Testis (tissue), 5 donors: ENCODE results near the gene NOD2. TPM values are rescaled to one million over a fixed set of nuclear protein-coding genes. Genes with fewer than 3 reads are reported as not detected.
A peak's percentile ranks its signal among the peaks of the same experiment; 100 is the strongest.

Experiments
- DNase-seq: peaks from one replicate; pipeline ENCODE4 v3.0.0-alpha.2; 2019
- H3K27ac ChIP-seq, 2 donors: fragments of 200-600 bp; sonication (generic); one replicate each; pipeline ENCODE4 v1.5.1; 2019
- H3K27me3 ChIP-seq: fragments of 200-600 bp; sonication (generic); one replicate; pipeline ENCODE4 v1.5.1; 2019
- H3K36me3 ChIP-seq: fragments of 200-600 bp; sonication (generic); one replicate; pipeline ENCODE4 v1.5.1; 2017; ENCODE audit warnings: low read depth; ENCODE audit errors: missing control alignments
- H3K4me1 ChIP-seq: fragments of 200-600 bp; sonication (generic); one replicate; pipeline ENCODE4 v1.5.1; 2019
- H3K4me3 ChIP-seq, 2 donors: fragments of 200-600 bp; sonication (generic); one replicate each; pipeline ENCODE4 v1.5.1; 2017 to 2019
- H3K9me3 ChIP-seq: fragments of 200-600 bp; sonication (generic); one replicate; pipeline ENCODE4 v1.5.1; 2017
- CTCF ChIP-seq, 3 experiments: fragments of 450-650 bp in 2 of 3; fragments of 200-600 bp in 1 of 3; sonication (generic) in 1 of 3; IDR thresholded peaks; one replicate each; pipeline ENCODE4 v1.5.1; 2016 to 2019; ENCODE audit warnings: antibody characterized with exemption in 3 of 3, mild to moderate bottlenecking in 2 of 3, moderate library complexity in 1 of 3
- POLR2A ChIP-seq: fragments of 450-650 bp; IDR thresholded peaks from one replicate; pipeline ENCODE4 v1.6.1; 2017; ENCODE audit warnings: antibody characterized with exemption, mild to moderate bottlenecking, moderate library complexity
- WGBS, 2 donors: methylation state at CpG; one replicate each; pipeline ENCODE4 v1.1.5; 2018; 5-methylcytosine and 5-hydroxymethylcytosine counted together
- intact Hi-C: fragments of 100-400 bp; cut with DNase I; formaldehyde crosslinking; loops from one replicate; pipeline ENCODE4 v1.15.1; 2023; ENCODE audit warnings: low total_unique reads
- long read RNA-seq, 2 donors: transcript quantifications; one replicate each; lab custom pipeline, GENCODE V29; 2026
- polyA plus RNA-seq: library from polyadenylated mRNA; stranded (reverse); fragments of 350-450 nt; fragmentation: Illumina TruSeq; extraction: RNeasy Lipid Tissue Mini Kit (QIAGEN cat#74804); gene quantifications from one replicate; pipeline ENCODE4 v1.2.3, GENCODE V29; 2014; ENCODE audit warnings: low read depth, low replicate concordance; ENCODE audit not compliant: insufficient read depth
- total RNA-seq, 2 donors: library from RNA; depleted of rRNA; stranded (reverse); fragments of >200 nt; gene quantifications; one replicate each; pipeline ENCODE4 v1.2.3, GENCODE V29; 2016

NOD2 gene
- total RNA-seq = 1 to 10 TPM; 1.6 to 4.1 TPM
- polyA plus RNA-seq = 1.7 TPM
- long read RNA-seq, donor 1 = 0 reads
- long read RNA-seq, donor 2, partial matches to known transcripts = 0 of 1 reads
- long read RNA-seq, donor 2, other reads (novel, unspliced or antisense) = 0 of 1 reads

GRCh38 chr16:50692999-50693781 is at the start of gene NOD2:
Gene NOD2, plus strand, starts transcription at chr16:50693606. Its CDS starts 5,890 bp downstream, at chr16:50699496.
- intact Hi-C loops = no loop called here
- 14 to 16% methylated on average over 28 to 32 of the region's 56 CpGs for WGBS, 2 donors
- no peak within 1 kb of the TSS for H3K27ac ChIP-seq
- peak within 1 kb of the TSS; percentile 39 to 45 for H3K4me3 ChIP-seq
- TF ChIP-seq POLR2A = no peak
- H3K9me3 ChIP-seq = no peaks in the 10 kb centered on the region
- H3K27me3 ChIP-seq = no peaks in the 10 kb centered on the region
- peaks cover 13% of the 10 kb centered on the region for H3K4me1 ChIP-seq
- H3K36me3 ChIP-seq = no peaks in the 10 kb centered on the region
- DNase-seq = no peak

GRCh38 chr16:50644245-50644644 is 49.2 kb upstream of the NOD2 start:
- TF ChIP-seq POLR2A (no peak), CTCF (IDR thresholded peaks at IDR 0.05) (no peak)
- Histone ChIP-seq H3K9me3 (no peaks in the 10 kb centered on the region), H3K36me3 (no peaks in the 10 kb centered on the region), H3K4me3 (no peak overlapping the region), H3K4me1 (no peaks in the 10 kb centered on the region), H3K27ac (no peak overlapping the region), H3K27me3 (no peaks in the 10 kb centered on the region)
- intact Hi-C loops = no loop called here
- DNase-seq = no peak
- 86 to 90% methylated on average over 4 to 5 of the region's 5 CpGs for WGBS, 2 donors

GRCh38 chr16:50644729-50645128 is 48.7 kb upstream of the NOD2 start:
- 49 to 50% methylated on average over 6 of the region's 6 CpGs for WGBS, 2 donors
- no peaks in the 10 kb centered on the region for H3K36me3 ChIP-seq
- TF ChIP-seq CTCF (IDR thresholded peaks at IDR 0.05) (peak in 2 of 3 experiments; percentile 21 to 28), POLR2A (no peak)
- no peak overlapping the region for H3K4me3 ChIP-seq
- H3K4me1 ChIP-seq = no peaks in the 10 kb centered on the region
- H3K27me3 ChIP-seq = no peaks in the 10 kb centered on the region
- intact Hi-C loops = no loop called here
- peak; percentile 42 for DNase-seq
- no peak overlapping the region for H3K27ac ChIP-seq
- no peaks in the 10 kb centered on the region for H3K9me3 ChIP-seq

GRCh38 chr16:50645563-50646220 is 47.7 kb upstream of the NOD2 start:
- H3K27me3 ChIP-seq = no peaks in the 10 kb centered on the region
- 73 to 74% methylated on average over 20 of the region's 20 CpGs for WGBS, 2 donors
- intact Hi-C loops = no loop called here
- H3K4me1 ChIP-seq = no peaks in the 10 kb centered on the region
- no peaks in the 10 kb centered on the region for H3K36me3 ChIP-seq
- H3K27ac ChIP-seq = no peak overlapping the region
- no peak overlapping the region for H3K4me3 ChIP-seq
- H3K9me3 ChIP-seq = no peaks in the 10 kb centered on the region
- TF ChIP-seq POLR2A (no peak), CTCF (IDR thresholded peaks at IDR 0.05) (no peak)
- no peak for DNase-seq

- H3K9me3 ChIP-seq = no peaks in the 10 kb centered on the region
- no peaks in the 10 kb centered on the region for H3K36me3 ChIP-seq
- WGBS, 2 donors = 75 to 78% methylated on average over 8 of the region's 8 CpGs
- no peaks in the 10 kb centered on the region for H3K4me1 ChIP-seq
- no peak for DNase-seq
- H3K27ac ChIP-seq = no peak overlapping the region
- no peak overlapping the region for H3K4me3 ChIP-seq
- intact Hi-C loops = no loop called here
- TF ChIP-seq CTCF (IDR thresholded peaks at IDR 0.05) (no peak), POLR2A (no peak)
- no peaks in the 10 kb centered on the region for H3K27me3 ChIP-seq
These were observed 47.1 kb upstream of the NOD2 start for GRCh38 chr16:50646345-50646744.
